A204.1 (cell line): ENCODE measurements around the gene POMGNT1.

Experiments
- FAIRE-seq: peaks from 2 replicates; lab custom pipeline; 2012; peaks lifted over from hg19 to GRCh38; lab: Jason Lieb, UNC

POMGNT1 gene

GRCh38 chr1:46183079-46183847 lies 15.0 kb downstream of the POMGNT1 start:
- FAIRE-seq = no peak

DNA sequence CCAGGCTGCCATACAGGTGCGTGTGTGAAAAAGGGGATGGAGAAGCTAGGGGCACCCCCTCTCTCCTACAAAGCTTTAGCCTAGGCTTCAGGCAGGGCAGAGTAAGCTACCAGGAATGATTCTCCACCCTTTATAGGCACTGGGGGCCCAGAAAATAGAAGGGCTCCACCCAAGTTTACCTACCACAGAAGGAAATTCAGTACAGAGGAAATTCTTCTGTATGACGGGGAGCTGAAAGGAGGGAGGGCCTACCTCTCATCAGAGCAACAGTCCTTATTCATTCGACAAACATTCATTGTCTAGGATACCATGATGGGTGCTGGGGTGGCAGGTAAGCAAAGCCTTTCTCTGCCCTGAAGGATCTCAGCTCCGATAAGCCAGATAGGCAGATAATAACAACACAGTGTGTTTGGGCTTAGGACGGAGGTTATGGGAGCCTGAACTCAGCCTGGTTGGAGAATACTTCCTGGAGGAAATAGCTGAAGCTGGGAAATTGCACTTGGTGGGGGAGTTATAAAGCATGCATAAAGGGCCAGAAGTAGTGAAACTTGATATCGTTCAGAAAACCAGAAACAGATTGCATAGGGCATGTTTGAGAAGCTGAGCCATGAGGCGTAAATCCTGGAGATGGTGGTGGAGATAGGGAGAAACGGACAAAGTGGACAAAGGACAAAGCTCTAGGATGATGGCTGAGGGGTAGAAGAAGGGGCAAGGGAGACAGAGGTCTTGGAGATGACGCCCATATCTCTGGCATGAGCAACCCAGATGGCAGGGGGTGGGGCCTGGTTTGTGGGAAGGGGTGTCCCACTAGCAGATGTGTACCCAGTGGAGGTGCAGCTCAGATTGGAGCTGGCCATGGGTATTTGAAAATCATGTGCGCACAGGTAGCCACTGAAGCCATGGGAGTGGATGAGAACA lies 16.6 kb downstream of the POMGNT1 start:
- no peak for FAIRE-seq

- no peak for FAIRE-seq
Measured at GRCh38 chr1:46180082-46180616, 18.1 kb downstream of the POMGNT1 start.

DNA sequence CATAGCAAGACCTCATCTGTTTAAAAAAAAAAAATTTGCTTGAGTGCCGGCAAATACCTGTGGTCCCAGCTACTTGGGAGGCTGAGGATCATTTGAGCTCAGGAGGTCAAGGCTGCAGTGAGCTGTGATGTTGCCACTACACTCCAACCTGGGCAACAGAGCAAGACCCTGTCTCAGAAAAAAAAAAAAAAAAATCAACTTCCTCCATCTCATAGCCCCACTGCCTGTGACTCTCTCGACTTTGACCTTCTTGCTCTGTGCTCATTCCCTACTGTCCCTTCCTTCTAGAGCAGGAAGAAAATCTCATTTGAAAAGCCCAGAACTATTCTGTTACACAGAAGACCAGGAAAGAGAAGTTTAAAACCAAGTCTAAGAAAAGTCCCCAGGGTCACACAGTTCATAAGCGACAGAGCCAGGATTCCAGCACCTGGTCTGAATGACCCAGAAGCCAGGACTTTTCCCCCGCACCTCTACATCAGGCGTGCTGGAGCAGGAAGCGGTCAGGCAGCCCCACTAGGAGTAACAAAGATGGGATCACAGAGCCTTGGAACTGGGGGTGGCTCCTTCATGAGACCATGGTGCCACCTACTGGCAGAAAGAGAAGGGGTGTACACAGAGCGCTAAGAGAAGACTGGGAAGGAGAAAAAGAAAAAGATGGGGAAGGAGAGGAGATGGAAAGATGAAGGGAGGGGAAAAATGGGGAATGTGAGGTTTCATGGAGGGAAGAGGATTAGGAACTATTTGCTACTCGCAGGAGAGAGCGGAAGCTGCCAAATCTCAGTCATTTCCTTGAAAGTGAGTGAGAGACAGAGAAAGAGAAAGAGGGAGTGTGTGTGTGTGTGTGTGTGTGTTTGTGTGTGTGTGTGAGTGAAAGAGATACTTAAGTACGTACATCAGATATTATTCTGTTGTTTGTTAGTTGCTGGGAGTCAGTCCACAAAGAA lies 18.8 kb downstream of the POMGNT1 start:
- FAIRE-seq = peak; percentile 29

DNA sequence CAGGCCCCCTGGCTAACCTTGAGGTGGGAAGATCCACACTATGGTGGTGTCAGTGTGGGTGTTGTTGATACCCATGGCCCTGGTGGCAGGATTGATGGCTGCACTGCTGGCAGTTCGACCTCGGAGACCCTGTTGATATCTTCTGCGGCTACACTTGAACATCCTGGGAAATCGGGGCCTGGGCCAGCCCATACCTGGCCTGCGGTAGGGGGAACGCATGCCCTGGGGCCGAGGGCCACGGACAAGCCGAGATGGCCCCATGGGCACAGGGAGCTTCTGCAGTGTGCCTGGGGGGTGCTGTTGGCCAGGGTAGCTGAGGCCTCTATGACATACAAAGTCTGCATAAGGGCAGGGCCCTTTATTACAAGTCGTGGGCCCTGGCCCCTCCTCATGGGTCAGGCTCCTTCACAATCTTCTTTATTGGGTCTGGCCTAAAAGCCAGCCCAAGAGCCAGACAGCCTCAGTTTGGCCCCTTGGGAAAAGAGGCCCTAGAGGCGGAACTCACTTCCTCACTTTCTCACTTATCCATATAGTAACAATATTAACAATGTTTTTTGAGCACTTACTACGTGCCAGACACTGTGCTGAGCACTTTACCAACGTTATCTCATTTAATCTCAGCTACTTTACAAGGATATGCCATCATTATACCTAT lies 21.9 kb downstream of the POMGNT1 start, which contains the start of gene P3R3URF:
Gene P3R3URF (minus strand): TSS at position 278 of the 655 bp plus-strand sequence. CDS start 17 bp downstream, at position 261.
- no peak for FAIRE-seq

- no peak for FAIRE-seq
Measured at GRCh38 chr1:46175243-46175642, 23.0 kb downstream of the POMGNT1 start.

DNA sequence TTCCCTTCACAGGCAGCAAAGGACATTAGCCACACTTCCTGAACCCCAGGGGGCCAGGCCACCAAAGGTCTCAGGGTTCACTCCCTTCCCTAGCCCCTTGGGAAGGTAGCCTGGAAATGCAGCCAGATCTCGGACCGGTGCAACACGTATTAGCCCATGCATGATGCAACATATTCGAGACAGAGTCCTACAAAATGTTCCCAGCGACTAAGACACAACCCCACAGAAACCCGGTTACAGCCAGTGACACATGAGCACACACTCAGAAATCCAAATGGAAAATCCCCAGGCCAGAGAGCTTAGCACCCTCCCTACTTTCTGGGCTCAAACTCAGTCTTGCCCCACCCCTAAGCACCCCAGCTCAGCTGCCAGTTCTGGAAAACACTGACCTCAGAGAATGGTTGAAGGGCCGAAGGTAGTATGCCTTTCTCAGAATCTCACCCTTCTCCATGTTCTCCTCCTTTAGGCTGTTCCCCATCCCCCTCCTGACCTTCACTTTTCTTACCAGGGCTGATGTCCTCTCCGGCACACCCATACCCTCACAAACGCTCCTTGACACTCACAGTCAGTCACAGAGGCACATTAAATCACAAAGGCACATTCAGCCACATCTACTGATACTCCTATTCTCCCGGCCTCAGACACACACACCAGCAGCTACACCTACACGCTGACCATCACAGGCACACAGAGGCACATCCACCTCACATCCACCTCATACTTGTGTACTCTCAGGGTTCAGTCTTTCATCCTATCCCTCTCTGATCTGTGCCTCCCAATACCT lies 23.6 kb downstream of the POMGNT1 start, which contains the start of gene TSPAN1:
Gene TSPAN1 (plus strand): TSS at position 640 of the 784 bp plus-strand sequence. CDS start 6,021 bp downstream, outside the sequence.
- FAIRE-seq = no peak

DNA sequence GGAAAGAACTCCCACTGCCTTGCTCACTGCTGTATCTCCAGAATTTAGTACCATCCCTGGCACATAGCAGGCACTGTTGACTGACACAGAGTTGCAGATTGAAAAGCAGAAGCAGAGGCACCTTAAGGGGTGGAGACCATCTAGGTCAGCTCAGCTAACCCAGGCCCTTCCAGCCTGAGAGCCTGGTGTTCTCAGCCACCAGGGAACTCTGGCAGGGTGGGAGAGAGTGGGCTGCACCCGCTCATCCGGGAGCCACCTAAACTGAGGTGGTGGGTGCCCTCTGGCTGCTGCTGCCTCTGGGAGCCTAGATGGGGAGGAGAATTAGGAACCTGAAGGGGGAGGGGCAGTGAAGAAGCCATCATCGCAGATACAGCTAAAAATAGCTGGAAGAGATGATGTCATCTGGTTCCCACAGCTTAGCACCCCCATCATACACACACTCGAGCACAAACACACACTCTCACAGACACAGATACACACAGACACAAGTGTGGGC lies 24.8 kb downstream of the POMGNT1 start:
- FAIRE-seq = no peak

GRCh38 chr1:46172321-46172720 lies 25.9 kb downstream of the POMGNT1 start:
- no peak for FAIRE-seq

GRCh38 chr1:46171871-46172270 lies 26.4 kb downstream of the POMGNT1 start:
- FAIRE-seq = no peak

DNA sequence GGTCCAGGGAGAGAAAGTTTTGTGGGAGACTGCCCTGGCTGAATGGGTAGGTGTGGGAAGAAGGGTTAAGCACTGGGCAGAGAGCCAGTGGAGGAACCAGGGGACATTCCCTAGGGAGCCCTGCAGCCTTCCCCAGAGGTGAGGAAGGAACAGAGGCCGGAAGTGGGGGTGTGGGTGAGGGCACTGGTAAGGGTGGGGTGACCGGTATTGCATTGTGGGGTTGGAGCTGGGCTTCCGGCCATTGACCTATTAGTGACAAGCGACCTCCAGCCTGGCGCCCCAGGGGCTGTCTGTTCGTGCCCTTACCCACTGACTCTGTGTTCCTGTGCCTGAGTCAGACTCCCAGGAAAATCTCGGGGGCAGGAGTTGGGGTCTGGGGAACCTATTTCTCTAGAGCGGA lies 26.9 kb downstream of the POMGNT1 start:
- FAIRE-seq = no peak

- FAIRE-seq = no peak
Measured at GRCh38 chr1:46169811-46170454, 28.3 kb downstream of the POMGNT1 start.

DNA sequence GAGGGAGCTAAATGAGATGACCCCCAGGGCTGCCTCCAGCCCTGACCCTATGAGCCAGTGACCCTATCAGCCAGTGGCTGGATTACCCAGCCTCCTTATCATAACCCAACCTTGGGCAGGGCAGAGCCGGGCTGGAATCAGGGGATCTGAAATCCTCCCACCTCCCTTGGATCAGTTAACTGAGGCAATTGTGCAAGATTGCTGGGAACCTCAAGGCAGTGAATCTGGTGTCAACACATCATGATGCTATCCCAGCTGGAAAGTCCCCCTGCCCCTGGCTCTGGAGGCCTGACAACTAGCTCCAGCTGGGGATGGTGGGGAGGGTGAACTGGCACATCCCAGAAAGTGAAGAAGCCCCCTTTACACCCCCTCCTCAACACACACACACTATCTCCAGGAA lies 29.8 kb downstream of the POMGNT1 start:
- FAIRE-seq = no peak

DNA sequence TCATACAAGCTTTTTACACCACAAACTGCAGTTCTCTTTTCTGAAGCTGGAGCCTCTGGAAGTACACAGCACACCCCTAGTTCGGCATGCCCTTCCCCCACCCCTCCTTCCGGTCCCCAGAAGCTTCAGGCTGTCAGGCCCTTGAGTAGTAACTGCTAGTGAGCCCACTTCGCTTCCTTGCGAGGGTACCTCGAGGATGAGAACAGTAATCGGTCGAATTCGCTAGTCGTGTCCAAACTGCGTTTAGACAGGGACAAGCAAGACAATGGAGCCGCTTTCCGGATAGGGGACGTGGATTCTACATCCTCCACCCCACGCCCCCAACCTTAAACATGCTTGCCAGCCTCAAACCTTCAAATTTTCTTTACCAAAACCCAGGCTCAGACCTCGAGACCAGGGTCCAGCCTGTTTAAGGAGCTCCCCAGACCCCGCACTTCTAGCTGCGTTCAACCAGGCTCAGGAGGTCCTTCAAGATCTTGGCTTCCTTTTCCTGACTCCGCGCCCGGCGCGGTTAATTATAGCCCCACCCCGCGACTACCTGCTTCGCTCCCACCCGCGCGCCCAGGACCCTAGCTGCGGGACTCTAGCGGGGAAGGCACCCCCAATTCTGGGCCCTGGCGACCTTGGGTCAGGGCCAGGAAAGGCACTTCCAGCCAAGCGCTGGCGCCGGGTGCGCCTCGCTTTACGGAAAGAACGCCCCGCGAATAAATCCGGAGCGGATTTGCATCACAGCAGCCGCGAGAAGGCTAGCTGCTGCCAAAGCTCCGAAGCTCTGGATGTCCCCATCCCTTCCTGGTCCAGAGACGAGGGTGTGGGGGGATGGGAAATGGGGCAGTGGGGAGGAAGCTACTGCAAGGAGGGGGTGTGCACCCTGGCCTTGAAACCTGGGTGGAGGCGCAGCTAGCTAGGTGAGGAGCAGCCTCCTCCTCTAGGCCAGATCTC lies 31.4 kb downstream of the POMGNT1 start:
- FAIRE-seq = no peak

GRCh38 chr1:46160212-46160611 lies 38.0 kb downstream of the POMGNT1 start:
- FAIRE-seq = no peak

DNA sequence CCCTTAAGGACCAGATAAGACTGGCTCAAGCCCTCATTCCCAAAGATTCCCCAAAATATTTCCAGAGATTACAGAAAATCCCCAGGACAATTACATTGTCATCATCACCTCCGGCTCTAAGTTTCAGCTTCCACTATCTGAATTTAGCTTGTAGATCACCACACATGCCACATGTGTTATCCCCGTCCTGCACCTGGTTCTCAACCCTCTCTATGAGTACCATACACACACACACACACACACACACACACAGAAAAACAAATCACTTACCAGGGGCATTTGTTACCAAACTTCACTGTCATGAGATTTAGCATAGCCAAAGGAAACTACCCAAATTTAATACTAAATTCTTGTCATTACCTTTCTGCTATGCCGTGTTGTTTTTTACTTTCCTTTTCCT lies 38.7 kb downstream of the POMGNT1 start:
- FAIRE-seq = no peak

- FAIRE-seq = no peak
Measured at GRCh38 chr1:46158312-46159281, 39.6 kb downstream of the POMGNT1 start.
